Subcutaneous preadipocyte (primary cell): ENCODE measurements around the gene POTEH. TPM values are rescaled to one million over a fixed set of nuclear protein-coding genes. Genes with fewer than 3 reads are reported as not detected.

Experiments
- small RNA-seq: library from RNA; depleted of rRNA; stranded (forward); fragments of <200 nt; gene quantifications from one replicate; pipeline ENCODE3, GENCODE V24; 2012
- total RNA-seq: library from RNA; depleted of rRNA; stranded (reverse); fragments of >200 nt; gene quantifications from 2 replicates; pipeline ENCODE4 v1.2.3, GENCODE V29; 2012

POTEH gene
- not detected in 2 replicates for total RNA-seq

GRCh38 chr22:15689749-15690125 lies at the start of gene POTEH:
TSS of gene POTEH (plus strand) at chr22:15690026. CDS start at chr22:15690078, 52 bp downstream.

Small RNAs within 50 kb of the gene (small RNA-seq; reads per million reads assigned to genes)
- not detected for gene RNU6-816P

Other genes starting within 250 kb of the POTEH start
- gene OR11H1, start 161.8 kb upstream of the POTEH start, total RNA-seq = not detected in 2 replicates